Prostate gland (tissue), 2 donors: ENCODE measurements around the gene COX14. TPM values are rescaled to one million over a fixed set of nuclear protein-coding genes. Genes with fewer than 3 reads are reported as not detected.
"Not testable (repeated sequence)": the region's sequence is repeated elsewhere in the genome, so short reads cannot be mapped to it uniquely, and the experiment has no call there.

Experiments used
- DNase-seq: peaks from one replicate; pipeline ENCODE4 v3.0.0-alpha.2; 2019; ENCODE audit warnings: low spot score
- H3K27ac ChIP-seq, 2 donors: fragments of 200-600 bp; sonication (generic); 2 replicates each; pipeline ENCODE4 v1.5.1; 2017 to 2019
- H3K27me3 ChIP-seq: fragments of 200-600 bp; sonication (generic); replicated peaks from 2 replicates; pipeline ENCODE4 v1.5.1; 2019; ENCODE audit not compliant: insufficient read depth
- H3K36me3 ChIP-seq, 2 donors: fragments of 200-600 bp; sonication (generic); 1 replicate in 1 of 2; 2 replicates in 1 of 2; pipeline versions ENCODE4 v1.5.1 to v1.8.1; 2017 to 2019
- H3K4me1 ChIP-seq: fragments of 200-600 bp; sonication (generic); replicated peaks from 2 replicates; pipeline ENCODE4 v1.5.1; 2019
- H3K4me3 ChIP-seq, 2 donors: fragments of 200-600 bp; sonication (generic); 2 replicates each; pipeline ENCODE4 v1.5.1; 2017 to 2019
- H3K9me3 ChIP-seq: fragments of 200-600 bp; sonication (generic); 2 replicates; pipeline ENCODE4 v1.5.1; 2017
- CTCF ChIP-seq, 4 experiments: fragments of 200-600 bp in 2 of 4; fragments of 450-650 bp in 2 of 4; sonication (generic) in 2 of 4; IDR thresholded peaks; 1 replicate in 3 of 4; 2 replicates in 1 of 4; pipeline ENCODE4 v1.5.1; 2016 to 2019; ENCODE audit warnings: antibody characterized with exemption in 4 of 4, mild to moderate bottlenecking in 2 of 4, moderate library complexity in 2 of 4
- POLR2A ChIP-seq: fragments of 450-650 bp; IDR thresholded peaks from one replicate; pipeline ENCODE4 v1.6.1; 2016; ENCODE audit warnings: antibody characterized with exemption, mild to moderate bottlenecking
- POLR2AphosphoS5 ChIP-seq: sonication (generic); formaldehyde crosslinking; IDR thresholded peaks from one replicate; pipeline ENCODE4 v1.6.1; 2017; ENCODE audit warnings: antibody characterized with exemption
- WGBS: methylation state at CpG from one replicate; pipeline ENCODE4 v1.1.5; 2018; 5-methylcytosine and 5-hydroxymethylcytosine counted together
- intact Hi-C: fragments of 100-400 bp; cut with DNase I; formaldehyde crosslinking; loops from one replicate; pipeline ENCODE4 v1.14.2; 2022
- total RNA-seq, 2 donors: library from RNA; depleted of rRNA; stranded (reverse); fragments of >200 nt; gene quantifications; one replicate each; pipeline ENCODE4 v1.1.0, GENCODE V29; 2016

Gene COX14
- total RNA-seq, 2 donors from 2014 or later, result 59.9 to 84.6 TPM

- no peak overlapping the region for H3K27ac ChIP-seq
- H3K4me3 ChIP-seq, result no peak overlapping the region
- H3K4me1 ChIP-seq, result no peaks in the 10 kb centered on the region
- TF ChIP-seq POLR2A (no peak), CTCF (IDR thresholded peaks at IDR 0.05) (no peak), POLR2AphosphoS5 (no peak)
- no peak for DNase-seq
- intact Hi-C loops, result no loop called here
- H3K36me3 ChIP-seq, result no peaks in the 10 kb centered on the region
- WGBS, result 74% methylated on average over 1 of the region's 1 CpG
- no peaks in the 10 kb centered on the region for H3K27me3 ChIP-seq
- no peaks in the 10 kb centered on the region for H3K9me3 ChIP-seq
These were observed 28.7 kb upstream of the COX14 start for GRCh38 chr12:50083301-50083700.

- Histone ChIP-seq H3K27ac (peak overlapping the region; percentile 95 to 97), H3K4me3 (peak overlapping the region; percentile 91 to 99)
- WGBS, result 39% methylated on average over 7 of the region's 7 CpGs
- H3K36me3 ChIP-seq, H3K4me1 ChIP-seq, DNase-seq, intact Hi-C loops, H3K27me3 ChIP-seq, H3K9me3 ChIP-seq: not testable (repeated sequence)
These were observed 27.6 kb upstream of the COX14 start for GRCh38 chr12:50084409-50084774.

DNA sequence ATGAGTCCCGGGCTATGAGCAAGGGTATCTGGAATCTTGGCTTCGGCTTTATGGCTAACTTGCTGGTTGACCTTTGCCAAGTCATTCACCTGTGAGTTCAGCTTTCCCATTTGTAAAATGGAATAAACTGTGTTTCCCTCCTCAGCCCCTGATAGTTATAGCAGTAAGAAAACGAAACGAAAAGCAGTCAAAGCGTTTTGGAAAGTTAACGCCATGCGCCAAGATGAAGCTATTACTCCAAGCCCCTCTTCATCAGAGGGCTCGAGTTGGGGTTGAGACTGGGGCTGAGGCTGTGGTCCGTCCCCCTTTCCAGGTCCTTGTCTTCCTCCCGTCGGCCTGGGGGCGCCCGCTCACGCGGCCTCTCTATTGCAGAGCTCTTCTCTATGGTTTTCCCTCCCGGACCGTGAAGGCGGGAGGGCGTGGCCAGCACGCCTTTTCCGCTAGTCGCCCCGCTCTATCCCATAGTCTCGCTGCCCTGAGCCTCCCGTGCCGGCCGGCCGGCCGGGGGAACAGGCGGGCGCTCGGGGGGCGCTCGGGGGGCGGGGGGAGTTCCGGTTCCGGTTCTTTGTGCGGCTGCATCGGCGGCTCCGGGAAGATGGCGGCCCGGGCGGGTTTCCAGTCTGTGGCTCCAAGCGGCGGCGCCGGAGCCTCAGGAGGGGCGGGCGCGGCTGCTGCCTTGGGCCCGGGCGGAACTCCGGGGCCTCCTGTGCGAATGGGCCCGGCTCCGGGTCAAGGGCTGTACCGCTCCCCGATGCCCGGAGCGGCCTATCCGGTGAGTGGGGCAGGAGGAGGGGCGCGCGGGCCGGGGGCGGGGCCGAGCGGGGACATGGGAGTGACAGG, 27.0 kb upstream of the COX14 start, which contains the start of gene SMARCD1:
TSS of gene SMARCD1 (plus strand) at position 568 of the 840 bp plus-strand sequence. CDS start at position 596, 28 bp downstream.
- WGBS, result under 1% methylated on average over 59 of the region's 69 CpGs
- H3K4me3 ChIP-seq, result peak within 1 kb of the TSS; percentile 91 to 99
- peak; percentile 90 for DNase-seq
- H3K4me1 ChIP-seq, result no peaks in the 10 kb centered on the region
- TF ChIP-seq CTCF (IDR thresholded peaks at IDR 0.05) (peak in 3 of 4 experiments; percentile 45 to 57 (median 53)), POLR2A (no peak), POLR2AphosphoS5 (peak; percentile 61)
- no peaks in the 10 kb centered on the region for H3K9me3 ChIP-seq
- intact Hi-C loops, result loop anchor here (5.0 kb wide), 1 partner anchor 82 kb away; the partner anchor contains the start of gene CERS5
- H3K27me3 ChIP-seq, result no peaks in the 10 kb centered on the region
- peaks cover 0 to under 1% of the 10 kb centered on the region in 2 donors for H3K36me3 ChIP-seq
- peak within 1 kb of the TSS; percentile 95 to 97 for H3K27ac ChIP-seq

DNA sequence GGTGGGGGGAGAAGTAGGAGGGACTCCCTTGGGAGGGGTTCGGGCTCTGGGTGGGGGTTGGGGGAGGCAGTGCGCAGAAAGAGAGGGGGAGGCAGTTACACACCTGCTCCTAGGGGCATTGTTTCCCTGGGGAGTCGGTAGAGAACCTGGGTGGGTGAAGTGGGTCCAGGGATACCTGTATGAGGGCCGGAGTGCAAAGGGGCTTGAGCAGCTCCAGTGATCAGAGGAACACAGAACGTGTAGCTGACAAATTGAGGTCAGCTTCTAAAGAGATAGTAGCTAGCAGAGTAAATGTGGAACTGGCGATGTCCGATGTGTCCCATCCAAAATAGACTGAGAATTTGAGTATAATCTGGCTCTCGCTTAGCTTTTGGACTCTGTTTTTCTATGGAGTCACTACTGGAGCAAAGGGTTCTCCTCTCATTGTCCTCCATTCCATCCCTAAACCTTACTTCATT, 26.4 kb upstream of the COX14 start:
- no peaks in the 10 kb centered on the region for H3K9me3 ChIP-seq
- H3K4me1 ChIP-seq, result no peaks in the 10 kb centered on the region
- H3K27me3 ChIP-seq, result no peaks in the 10 kb centered on the region
- peaks cover 0 to 5% of the 10 kb centered on the region in 2 donors for H3K36me3 ChIP-seq
- WGBS, result 3% methylated on average over 8 of the region's 8 CpGs
- H3K4me3 ChIP-seq, result peak overlapping the region; percentile 91 to 99
- peak overlapping the region; percentile 95 to 97 for H3K27ac ChIP-seq
- DNase-seq, result no peak
- TF ChIP-seq POLR2A (no peak), CTCF (IDR thresholded peaks at IDR 0.05) (no peak), POLR2AphosphoS5 (no peak)
- intact Hi-C loops, result loop anchor here (5.0 kb wide), 1 partner anchor 82 kb away; the partner anchor contains the start of gene CERS5

DNA sequence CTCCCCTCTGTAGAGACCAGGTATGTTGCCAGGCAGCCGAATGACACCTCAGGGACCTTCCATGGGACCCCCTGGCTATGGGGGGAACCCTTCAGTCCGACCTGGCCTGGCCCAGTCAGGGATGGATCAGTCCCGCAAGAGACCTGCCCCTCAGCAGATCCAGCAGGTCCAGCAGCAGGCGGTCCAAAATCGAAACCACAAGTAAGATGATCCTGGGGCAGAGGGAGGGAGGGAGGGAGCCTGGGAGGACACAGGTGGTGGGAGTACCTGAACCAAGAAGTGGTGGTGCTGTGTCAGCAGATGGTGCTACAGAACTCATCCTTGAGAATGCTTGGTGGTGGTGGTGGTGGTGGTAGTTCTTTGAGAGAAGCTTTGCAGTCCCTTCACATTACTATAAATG, 25.9 kb upstream of the COX14 start:
- no peaks in the 10 kb centered on the region for H3K27me3 ChIP-seq
- TF ChIP-seq POLR2A, result no peak
- no peak for TF ChIP-seq POLR2AphosphoS5
- no peak for TF ChIP-seq CTCF (IDR thresholded peaks at IDR 0.05)
- H3K4me3 ChIP-seq, result no peak overlapping the region
- peak overlapping the region; percentile 95 to 97 for H3K27ac ChIP-seq
- WGBS, result 39% methylated on average over 5 of the region's 5 CpGs
- intact Hi-C loops, result loop anchor here (5.0 kb wide), 1 partner anchor 81 kb away; the partner anchor contains the start of gene CERS5
- no peaks in the 10 kb centered on the region for H3K4me1 ChIP-seq
- DNase-seq, result no peak
- H3K9me3 ChIP-seq, result no peaks in the 10 kb centered on the region
- peaks cover 0 to 5% of the 10 kb centered on the region in 2 donors for H3K36me3 ChIP-seq
